ENCODE data around the gene USP20.

The USP20 gene

GRCh38 chr9:129828051-129828450 lies 7.2 kb upstream of the USP20 start:
- CTCF ChIA-PET, result no interaction called here
- DNase-seq (ENCODE audit: extremely low spot score), result no peak
- TF ChIP-seq L3MBTL2 (conservative IDR thresholded peaks at IDR 0.05) (no peak), SP1 (IDR thresholded peaks at IDR 0.05) (no peak), TARDBP (IDR thresholded peaks at IDR 0.05) (no peak), CTBP1 (IDR thresholded peaks at IDR 0.05; ENCODE audit: borderline replicate concordance) (no peak), FOXK2 (IDR thresholded peaks at IDR 0.05) (no peak), ELF4 (IDR thresholded peaks at IDR 0.05) (no peak), LEF1 (IDR thresholded peaks at IDR 0.05; ENCODE audit: borderline replicate concordance) (no peak), NFRKB (IDR thresholded peaks at IDR 0.05) (no peak)
- TF ChIP-seq, protein P1, sequence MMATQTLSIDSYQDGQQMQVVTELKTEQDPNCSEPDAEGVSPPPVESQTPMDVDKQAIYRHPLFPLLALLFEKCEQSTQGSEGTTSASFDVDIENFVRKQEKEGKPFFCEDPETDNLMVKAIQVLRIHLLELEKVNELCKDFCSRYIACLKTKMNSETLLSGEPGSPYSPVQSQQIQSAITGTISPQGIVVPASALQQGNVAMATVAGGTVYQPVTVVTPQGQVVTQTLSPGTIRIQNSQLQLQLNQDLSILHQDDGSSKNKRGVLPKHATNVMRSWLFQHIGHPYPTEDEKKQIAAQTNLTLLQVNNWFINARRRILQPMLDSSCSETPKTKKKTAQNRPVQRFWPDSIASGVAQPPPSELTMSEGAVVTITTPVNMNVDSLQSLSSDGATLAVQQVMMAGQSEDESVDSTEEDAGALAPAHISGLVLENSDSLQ (IDR thresholded peaks at IDR 0.05), result no peak
- POLR2A ChIA-PET, result no interaction called here

- ChIA-PET POLR2A (no interaction called here), CTCF (interaction anchor here (0.7 kb wide), 1 partner anchor 52 kb away, joined by 3 read pairs; no protein-coding TSS in a partner anchor)
- DNase-seq (ENCODE audit: extremely low spot score), result no peak
- TF ChIP-seq FOXM1 (IDR thresholded peaks at IDR 0.05; ENCODE audit: borderline replicate concordance), result no peak
- no peak for TF ChIP-seq SUZ12 (IDR thresholded peaks at IDR 0.05)
- TF ChIP-seq NFRKB (IDR thresholded peaks at IDR 0.05), result no peak
- TF ChIP-seq TARDBP (IDR thresholded peaks at IDR 0.05), result no peak
- TF ChIP-seq BHLHE40 (IDR thresholded peaks at IDR 0.05; ENCODE audit: borderline replicate concordance), result no peak
- TF ChIP-seq, protein P1 (IDR thresholded peaks at IDR 0.05), result no peak
- no peak for TF ChIP-seq LEF1 (IDR thresholded peaks at IDR 0.05; ENCODE audit: borderline replicate concordance)
- no peak for TF ChIP-seq L3MBTL2 (conservative IDR thresholded peaks at IDR 0.05)
- no peak for TF ChIP-seq ZNF384 (IDR thresholded peaks at IDR 0.05)
- no peak for TF ChIP-seq CTBP1 (IDR thresholded peaks at IDR 0.05; ENCODE audit: borderline replicate concordance)
- TF ChIP-seq ARNT (IDR thresholded peaks at IDR 0.05), result no peak
- no peak for TF ChIP-seq FOXA1 (IDR thresholded peaks at IDR 0.05)
- no peak for TF ChIP-seq FOXK2 (IDR thresholded peaks at IDR 0.05)
- TF ChIP-seq ELF4 (IDR thresholded peaks at IDR 0.05), result no peak
- TF ChIP-seq HDGF (IDR thresholded peaks at IDR 0.05; ENCODE audit: borderline replicate concordance), result no peak
- no peak for TF ChIP-seq SP1 (IDR thresholded peaks at IDR 0.05)
These were observed 6.3 kb upstream of the USP20 start for GRCh38 chr9:129828969-129829368.

DNA sequence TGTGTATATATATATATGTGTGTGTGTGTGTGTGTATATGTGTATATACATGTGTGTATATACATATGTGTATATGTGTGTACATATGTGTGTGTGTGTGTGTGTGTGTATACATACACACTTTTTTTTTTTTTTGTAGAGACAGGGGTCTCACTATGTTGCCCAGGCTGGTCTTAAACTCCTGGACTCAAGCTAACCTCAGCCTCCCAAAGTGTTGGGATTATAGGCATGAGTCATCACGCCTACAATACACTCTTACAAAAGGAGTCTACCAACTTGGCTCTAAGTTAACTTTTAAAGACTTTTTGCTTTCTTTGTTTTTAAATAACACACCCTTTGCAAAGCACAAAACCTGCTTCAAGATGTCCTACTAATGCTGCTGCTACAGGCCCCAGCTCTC lies 2.3 kb upstream of the USP20 start:
- no peak for TF ChIP-seq TARDBP (IDR thresholded peaks at IDR 0.05)
- no peak for TF ChIP-seq FOXM1 (IDR thresholded peaks at IDR 0.05; ENCODE audit: borderline replicate concordance)
- TF ChIP-seq, protein P1 (IDR thresholded peaks at IDR 0.05), result no peak
- no peak for TF ChIP-seq SUZ12 (IDR thresholded peaks at IDR 0.05)
- TF ChIP-seq ZNF384 (IDR thresholded peaks at IDR 0.05), result no peak
- no peak for TF ChIP-seq SP1 (IDR thresholded peaks at IDR 0.05)
- TF ChIP-seq BHLHE40 (IDR thresholded peaks at IDR 0.05; ENCODE audit: borderline replicate concordance), result no peak
- TF ChIP-seq L3MBTL2 (conservative IDR thresholded peaks at IDR 0.05), result no peak
- TF ChIP-seq LEF1 (IDR thresholded peaks at IDR 0.05; ENCODE audit: borderline replicate concordance), result no peak
- TF ChIP-seq HDGF (IDR thresholded peaks at IDR 0.05; ENCODE audit: borderline replicate concordance), result no peak
- no peak for TF ChIP-seq FOXK2 (IDR thresholded peaks at IDR 0.05)
- no peak for TF ChIP-seq CTBP1 (IDR thresholded peaks at IDR 0.05; ENCODE audit: borderline replicate concordance)
- TF ChIP-seq NFRKB (IDR thresholded peaks at IDR 0.05), result no peak
- no peak for TF ChIP-seq ELF4 (IDR thresholded peaks at IDR 0.05)
- no peak for DNase-seq (ENCODE audit: extremely low spot score)
- ChIA-PET POLR2A (interaction anchor here (0.7 kb wide), 1 partner anchor 16 kb away, joined by 3 read pairs; no protein-coding TSS in a partner anchor), CTCF (interaction anchor here (0.6 kb wide), 1 partner anchor 194 kb away, joined by 4 read pairs; no protein-coding TSS in a partner anchor)

- ChIA-PET POLR2A (interaction anchor here (0.7 to 2.3 kb wide), 2 partner anchors 11 to 205 kb away, joined by 3 to 12 read pairs; partner anchors contain the start of gene TOR1A), CTCF (no interaction called here)
- DNase-seq (ENCODE audit: extremely low spot score), result no peak
- no peak for TF ChIP-seq HDGF (IDR thresholded peaks at IDR 0.05; ENCODE audit: borderline replicate concordance)
- TF ChIP-seq, protein P1 (IDR thresholded peaks at IDR 0.05), result no peak
- no peak for TF ChIP-seq TARDBP (IDR thresholded peaks at IDR 0.05)
These were observed 650 bp upstream of the USP20 start for GRCh38 chr9:129834489-129835127.

DNA sequence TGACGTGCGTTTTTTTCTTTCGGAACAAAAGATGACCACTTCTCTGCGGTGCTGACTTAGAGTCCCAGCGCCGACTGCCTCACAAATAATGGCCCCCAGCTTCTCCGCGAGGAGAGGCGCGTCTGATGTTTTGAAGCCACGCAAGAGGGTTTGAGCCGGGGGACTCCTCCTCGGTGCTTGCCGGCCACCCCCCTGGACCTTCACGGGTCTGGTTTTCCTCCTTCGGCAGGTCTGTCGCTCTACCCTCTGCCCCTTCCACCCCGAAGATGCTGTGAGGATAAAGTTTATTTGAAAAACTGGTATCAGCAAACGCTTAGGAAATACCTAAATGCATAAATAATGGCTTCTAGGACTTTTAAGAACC lies 584 bp downstream of the USP20 start:
- ChIA-PET CTCF (no interaction called here), POLR2A (interaction anchor here (2.3 kb wide), 1 partner anchor 12 kb away, joined by 12 read pairs; the partner anchor contains the start of gene TOR1A)
- TF ChIP-seq FOXM1 (IDR thresholded peaks at IDR 0.05; ENCODE audit: borderline replicate concordance), result no peak
- no peak for DNase-seq (ENCODE audit: extremely low spot score)

- no peak for TF ChIP-seq ZNF384 (IDR thresholded peaks at IDR 0.05)
- no peak for TF ChIP-seq FOXM1 (IDR thresholded peaks at IDR 0.05; ENCODE audit: borderline replicate concordance)
- TF ChIP-seq, protein P1 (IDR thresholded peaks at IDR 0.05), result no peak
- TF ChIP-seq SP1 (IDR thresholded peaks at IDR 0.05), result no peak
- no peak for TF ChIP-seq LEF1 (IDR thresholded peaks at IDR 0.05; ENCODE audit: borderline replicate concordance)
- no peak for TF ChIP-seq FOXA1 (IDR thresholded peaks at IDR 0.05)
- TF ChIP-seq ARNT (IDR thresholded peaks at IDR 0.05), result no peak
- no peak for TF ChIP-seq HDGF (IDR thresholded peaks at IDR 0.05; ENCODE audit: borderline replicate concordance)
- TF ChIP-seq L3MBTL2 (conservative IDR thresholded peaks at IDR 0.05), result no peak
- no peak for TF ChIP-seq FOXK2 (IDR thresholded peaks at IDR 0.05)
- TF ChIP-seq TARDBP (IDR thresholded peaks at IDR 0.05), result no peak
- POLR2A ChIA-PET, result interaction anchor here (2.3 kb wide), 1 partner anchor 13 kb away, joined by 12 read pairs; the partner anchor contains the start of gene TOR1A
- DNase-seq (ENCODE audit: extremely low spot score), result no peak
- CTCF ChIA-PET, result no interaction called here
These were observed 1.2 kb downstream of the USP20 start for GRCh38 chr9:129836311-129837007.
